RWPE2 (cell line): ENCODE results near the gene RCC1.

Experiments used
- ATAC-seq: fragments of 200-7000 bp; cut with Tn5 transposase; 3 replicates; pipeline ENCODE4 v1.9.1; 2021; ENCODE audit warnings: low read depth
- DNase-seq: peaks from one replicate; pipeline ENCODE4 v3.0.0-alpha.2; 2020; ENCODE audit warnings: low spot score
- H3K27ac ChIP-seq: fragments of 450-650 bp; 2 replicates; pipeline ENCODE4 v1.5.1; 2017; ENCODE audit warnings: mild to moderate bottlenecking; ENCODE audit not compliant: poor library complexity, severe bottlenecking
- H3K27me3 ChIP-seq: fragments of 250-450 bp; sonication (Bioruptor Pico); 2 replicates; pipeline ENCODE4 v1.5.1; 2021; ENCODE audit warnings: mild to moderate bottlenecking, moderate library complexity; ENCODE audit not compliant: insufficient read depth, poor library complexity, severe bottlenecking
- H3K36me3 ChIP-seq: fragments of 250-450 bp; sonication (Bioruptor Pico); 2 replicates; pipeline ENCODE4 v1.5.1; 2020; ENCODE audit warnings: low read depth, mild to moderate bottlenecking, moderate library complexity
- H3K4me1 ChIP-seq: fragments of 250-450 bp; sonication (Bioruptor Pico); 2 replicates; pipeline ENCODE4 v1.5.1; 2021; ENCODE audit warnings: mild to moderate bottlenecking, moderate library complexity; ENCODE audit not compliant: insufficient read depth, poor library complexity, severe bottlenecking
- H3K4me3 ChIP-seq: fragments of 250-450 bp; sonication (Bioruptor Pico); 2 replicates; pipeline ENCODE4 v1.5.1; 2021; ENCODE audit warnings: mild to moderate bottlenecking, moderate library complexity; ENCODE audit not compliant: severe bottlenecking
- H3K9me3 ChIP-seq: fragments of 250-450 bp; sonication (Bioruptor Pico); 2 replicates; pipeline ENCODE4 v1.5.1; 2021; ENCODE audit warnings: mild to moderate bottlenecking, moderate library complexity; ENCODE audit not compliant: severe bottlenecking
- TF ChIP-seq, protein P1 (sequence below): fragments of 450-650 bp; IDR thresholded peaks from one replicate; pipeline ENCODE4 v1.5.1; 2017; ENCODE audit warnings: mild to moderate bottlenecking, moderate library complexity; ENCODE audit not compliant: poor library complexity, severe bottlenecking

Gene RCC1

GRCh38 chr1:28573564-28573963 is 67.7 kb downstream of the RCC1 start:
- H3K36me3 ChIP-seq: peaks cover 73% of the 10 kb centered on the region
- no peak overlapping the region for H3K4me3 ChIP-seq
- peaks cover 15% of the 10 kb centered on the region for H3K4me1 ChIP-seq
- TF ChIP-seq, protein P1, sequence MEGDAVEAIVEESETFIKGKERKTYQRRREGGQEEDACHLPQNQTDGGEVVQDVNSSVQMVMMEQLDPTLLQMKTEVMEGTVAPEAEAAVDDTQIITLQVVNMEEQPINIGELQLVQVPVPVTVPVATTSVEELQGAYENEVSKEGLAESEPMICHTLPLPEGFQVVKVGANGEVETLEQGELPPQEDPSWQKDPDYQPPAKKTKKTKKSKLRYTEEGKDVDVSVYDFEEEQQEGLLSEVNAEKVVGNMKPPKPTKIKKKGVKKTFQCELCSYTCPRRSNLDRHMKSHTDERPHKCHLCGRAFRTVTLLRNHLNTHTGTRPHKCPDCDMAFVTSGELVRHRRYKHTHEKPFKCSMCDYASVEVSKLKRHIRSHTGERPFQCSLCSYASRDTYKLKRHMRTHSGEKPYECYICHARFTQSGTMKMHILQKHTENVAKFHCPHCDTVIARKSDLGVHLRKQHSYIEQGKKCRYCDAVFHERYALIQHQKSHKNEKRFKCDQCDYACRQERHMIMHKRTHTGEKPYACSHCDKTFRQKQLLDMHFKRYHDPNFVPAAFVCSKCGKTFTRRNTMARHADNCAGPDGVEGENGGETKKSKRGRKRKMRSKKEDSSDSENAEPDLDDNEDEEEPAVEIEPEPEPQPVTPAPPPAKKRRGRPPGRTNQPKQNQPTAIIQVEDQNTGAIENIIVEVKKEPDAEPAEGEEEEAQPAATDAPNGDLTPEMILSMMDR: no peak
- peak overlapping the region; percentile 70 for H3K27ac ChIP-seq
- no peaks in the 10 kb centered on the region for H3K9me3 ChIP-seq
- DNase-seq: no peak
- H3K27me3 ChIP-seq: no peaks in the 10 kb centered on the region
- no peak for ATAC-seq

DNA sequence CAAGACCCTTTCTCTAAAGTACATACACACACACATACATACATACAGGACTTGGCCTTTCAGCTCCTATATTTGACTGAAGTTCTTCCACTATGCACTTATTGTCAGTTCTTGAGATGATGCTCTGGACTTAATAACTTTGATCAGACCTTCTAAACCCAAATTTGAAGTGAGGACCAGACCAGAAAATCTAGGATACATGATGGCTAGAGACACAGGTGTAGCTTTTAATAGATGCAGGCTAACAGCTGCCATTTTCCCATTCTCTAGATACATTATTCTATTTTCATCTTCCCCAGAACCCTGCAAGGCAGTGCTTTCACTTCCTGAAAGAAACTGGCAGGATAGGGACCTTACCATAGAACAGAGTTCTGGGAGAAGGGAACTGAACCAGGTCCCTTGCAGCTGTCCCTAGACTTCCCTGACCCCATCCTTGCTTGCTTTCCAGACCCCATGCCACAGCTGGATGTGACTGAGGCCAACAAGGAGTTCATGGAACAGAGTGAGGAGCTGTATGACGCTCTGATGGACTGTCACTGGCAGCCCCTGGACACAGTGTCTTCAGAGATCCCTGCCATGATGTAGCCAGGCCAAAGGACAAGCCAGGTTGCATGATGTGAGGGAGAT is 71.3 kb downstream of the RCC1 start:
- H3K27ac ChIP-seq: peak overlapping the region; percentile 90
- no peak for DNase-seq

DNA sequence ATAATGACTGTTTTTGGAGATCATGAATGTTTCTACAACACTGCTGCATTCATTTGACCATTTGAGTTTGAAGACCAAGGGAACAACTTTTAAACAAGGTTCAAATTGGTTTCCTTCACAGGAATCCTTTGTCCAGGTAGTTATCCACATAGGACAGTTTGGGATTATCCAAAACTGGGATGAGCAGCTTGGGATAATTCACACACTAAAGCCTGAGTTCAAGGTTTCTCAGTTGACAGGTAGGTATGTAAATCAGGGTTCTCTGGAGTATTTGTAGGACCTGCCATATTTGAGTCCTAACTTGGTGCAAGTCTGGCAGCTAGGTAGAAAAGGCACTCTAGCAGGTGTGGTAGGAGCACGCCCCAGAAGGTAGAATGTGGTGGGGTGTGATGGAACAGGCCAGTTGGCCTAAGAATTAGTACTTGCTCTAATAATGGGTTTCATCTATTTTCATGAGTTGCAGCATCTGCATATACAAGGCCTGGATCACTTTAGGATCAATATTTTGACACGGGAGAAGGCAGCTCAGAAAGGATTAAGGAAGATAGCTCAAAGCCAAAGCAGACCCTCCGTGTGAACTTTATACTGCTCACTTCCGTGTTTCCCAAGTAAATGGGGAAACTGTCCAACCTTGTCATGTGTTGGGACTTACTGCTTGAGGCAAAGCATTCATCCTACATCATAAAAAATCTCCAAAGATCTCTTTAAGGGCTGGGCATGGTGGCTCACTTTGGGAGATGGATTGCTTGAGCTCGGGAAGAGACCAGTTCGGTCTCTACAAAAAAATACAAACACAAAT is 72.1 kb downstream of the RCC1 start:
- no peak overlapping the region for H3K4me3 ChIP-seq
- H3K9me3 ChIP-seq: no peaks in the 10 kb centered on the region
- H3K27me3 ChIP-seq: no peaks in the 10 kb centered on the region
- TF ChIP-seq, protein P1: no peak
- no peak for DNase-seq
- peaks cover 10% of the 10 kb centered on the region for H3K4me1 ChIP-seq
- H3K27ac ChIP-seq: peak overlapping the region; percentile 90
- peaks cover 68% of the 10 kb centered on the region for H3K36me3 ChIP-seq
- peak; percentile 5; the same call in 2 of the 3 replicates for ATAC-seq

More for the DNA sequence above, 71.3 kb downstream of the RCC1 start:
- Histone ChIP-seq H3K9me3 (no peaks in the 10 kb centered on the region), H3K27me3 (no peaks in the 10 kb centered on the region), H3K4me3 (no peak overlapping the region), H3K36me3 (peaks cover 74% of the 10 kb centered on the region), H3K4me1 (peaks cover 15% of the 10 kb centered on the region)
- TF ChIP-seq, protein P1: no peak
- peak; percentile 24 for ATAC-seq

DNA sequence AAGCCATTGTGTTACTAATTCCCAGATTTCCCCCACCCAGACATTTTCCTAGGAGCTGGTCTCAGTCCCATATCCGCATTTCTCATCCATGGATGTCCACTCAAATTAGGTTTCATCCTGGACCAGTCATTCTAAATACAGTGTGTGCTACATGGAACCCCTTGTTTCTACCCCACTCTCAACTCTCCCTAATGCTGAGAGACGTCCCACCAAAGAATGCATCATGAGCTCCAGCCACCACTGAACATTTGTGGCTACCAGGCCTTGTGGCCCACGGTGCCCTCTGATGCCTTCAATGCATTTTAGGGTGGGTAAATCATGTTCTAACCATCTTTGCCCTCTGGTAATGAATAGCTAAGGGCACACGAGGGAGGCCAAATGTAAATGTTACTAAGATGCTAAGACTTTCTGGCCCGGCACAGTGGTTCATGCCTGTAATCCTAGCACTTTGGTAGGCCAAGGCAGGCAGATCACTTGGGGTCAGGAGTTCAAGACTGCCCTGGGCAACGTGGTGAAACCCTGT is 72.9 kb downstream of the RCC1 start:
- H3K36me3 ChIP-seq: peaks cover 62% of the 10 kb centered on the region
- DNase-seq: no peak
- H3K27me3 ChIP-seq: no peaks in the 10 kb centered on the region
- TF ChIP-seq, protein P1: no peak
- peaks cover 8% of the 10 kb centered on the region for H3K4me1 ChIP-seq
- H3K27ac ChIP-seq: peak overlapping the region; percentile 90
- ATAC-seq: no peak
- no peak overlapping the region for H3K4me3 ChIP-seq
- no peaks in the 10 kb centered on the region for H3K9me3 ChIP-seq
